Osteoblast (primary cell): Measurements from ENCODE around the gene GCK. TPM values are rescaled to one million over a fixed set of nuclear protein-coding genes. Genes with fewer than 3 reads are reported as not detected.

ENCODE experiments used
- DNase-seq: peaks from one replicate; pipeline ENCODE4 v3.0.0; 2011; ENCODE audit warnings: low spot score, mixed read lengths; ENCODE audit not compliant: insufficient read length; ENCODE audit errors: missing footprints
- H2AFZ ChIP-seq: 2 replicates; pipeline ENCODE4 v1.6.0; 2011; ENCODE audit warnings: mild to moderate bottlenecking, low read length
- H3K27ac ChIP-seq: 2 replicates; pipeline ENCODE4 v1.5.1; 2011; ENCODE audit warnings: mild to moderate bottlenecking, low read depth, low read length, moderate library complexity
- H3K27me3 ChIP-seq: 2 replicates; pipeline ENCODE4 v1.6.0; 2012; ENCODE audit warnings: mild to moderate bottlenecking, control low read depth, inconsistent platforms, low read length, moderate library complexity; ENCODE audit not compliant: insufficient read depth
- H3K36me3 ChIP-seq: 2 replicates; pipeline ENCODE4 v1.5.1; 2011; ENCODE audit warnings: mild to moderate bottlenecking, low read length, control low read depth, moderate library complexity; ENCODE audit not compliant: insufficient read depth
- H3K4me1 ChIP-seq: 2 replicates; pipeline ENCODE4 v1.5.1; 2011; ENCODE audit warnings: mild to moderate bottlenecking, low read length, control low read depth, moderate library complexity; ENCODE audit not compliant: insufficient read depth
- H3K4me2 ChIP-seq: 2 replicates; pipeline ENCODE4 v1.6.0; 2011; ENCODE audit warnings: mild to moderate bottlenecking, low read length; ENCODE audit not compliant: insufficient read depth
- H3K4me3 ChIP-seq: fragments of 200-600 bp; sonication (generic); 3 replicates; pipeline ENCODE4 v1.5.1; 2012; ENCODE audit warnings: mild to moderate bottlenecking, low read length, inconsistent platforms; ENCODE audit not compliant: insufficient read depth
- H3K79me2 ChIP-seq: 2 replicates; pipeline ENCODE4 v1.6.0; 2012; ENCODE audit warnings: mild to moderate bottlenecking, low read length, control low read depth, inconsistent platforms; ENCODE audit not compliant: insufficient read depth
- H3K9me3 ChIP-seq: 2 replicates; pipeline ENCODE4 v1.5.1; 2011; ENCODE audit warnings: low read depth, low read length, control low read depth
- H4K20me1 ChIP-seq: 2 replicates; pipeline ENCODE4 v1.6.0; 2012; ENCODE audit warnings: mild to moderate bottlenecking, low read length, control low read depth; ENCODE audit not compliant: insufficient read depth
- total RNA-seq: library from RNA; depleted of rRNA; stranded (reverse); fragments of >200 nt; gene quantifications from 2 replicates; pipeline ENCODE4 v1.2.3, GENCODE V29; 2012
- TF ChIP-seq, protein P1 (sequence below): IDR thresholded peaks from 2 replicates; pipeline ENCODE4 v1.5.1; 2011; ENCODE audit warnings: mild to moderate bottlenecking, low read depth, low read length, moderate library complexity; ENCODE audit errors: extremely low read depth

The GCK gene
- total RNA-seq, 1 donor: not detected

DNA sequence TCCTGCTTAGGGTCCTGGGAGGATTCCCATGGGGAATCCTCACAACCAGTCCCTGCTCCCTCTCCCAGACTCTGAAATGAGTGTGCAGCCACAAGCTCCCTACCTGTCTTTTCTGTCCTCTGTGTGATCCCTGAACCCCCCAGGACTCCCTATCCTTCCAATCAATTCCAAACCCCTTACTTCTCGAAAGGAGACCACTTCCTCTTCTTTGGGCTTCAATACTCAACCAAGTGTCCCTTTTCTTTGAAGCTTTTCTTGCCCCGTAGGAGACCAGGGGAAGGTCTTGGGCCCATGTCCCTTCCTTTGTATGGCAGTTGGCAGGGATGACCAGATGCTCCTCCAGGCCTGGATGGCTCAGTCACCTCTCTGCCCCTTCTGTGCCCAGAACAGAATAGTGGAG lies 83.4 kb downstream of the GCK start:
- TF ChIP-seq, protein P1, sequence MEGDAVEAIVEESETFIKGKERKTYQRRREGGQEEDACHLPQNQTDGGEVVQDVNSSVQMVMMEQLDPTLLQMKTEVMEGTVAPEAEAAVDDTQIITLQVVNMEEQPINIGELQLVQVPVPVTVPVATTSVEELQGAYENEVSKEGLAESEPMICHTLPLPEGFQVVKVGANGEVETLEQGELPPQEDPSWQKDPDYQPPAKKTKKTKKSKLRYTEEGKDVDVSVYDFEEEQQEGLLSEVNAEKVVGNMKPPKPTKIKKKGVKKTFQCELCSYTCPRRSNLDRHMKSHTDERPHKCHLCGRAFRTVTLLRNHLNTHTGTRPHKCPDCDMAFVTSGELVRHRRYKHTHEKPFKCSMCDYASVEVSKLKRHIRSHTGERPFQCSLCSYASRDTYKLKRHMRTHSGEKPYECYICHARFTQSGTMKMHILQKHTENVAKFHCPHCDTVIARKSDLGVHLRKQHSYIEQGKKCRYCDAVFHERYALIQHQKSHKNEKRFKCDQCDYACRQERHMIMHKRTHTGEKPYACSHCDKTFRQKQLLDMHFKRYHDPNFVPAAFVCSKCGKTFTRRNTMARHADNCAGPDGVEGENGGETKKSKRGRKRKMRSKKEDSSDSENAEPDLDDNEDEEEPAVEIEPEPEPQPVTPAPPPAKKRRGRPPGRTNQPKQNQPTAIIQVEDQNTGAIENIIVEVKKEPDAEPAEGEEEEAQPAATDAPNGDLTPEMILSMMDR: no peak
- H4K20me1 ChIP-seq: peaks cover 40% of the 10 kb centered on the region
- peaks cover 44% of the 10 kb centered on the region for H3K4me1 ChIP-seq
- DNase-seq: peak; percentile 82
- no peaks in the 10 kb centered on the region for H3K9me3 ChIP-seq
- peak overlapping the region; percentile 96 for H3K27ac ChIP-seq
- peak overlapping the region; percentile 100 for H3K4me2 ChIP-seq
- H3K79me2 ChIP-seq: peaks cover 57% of the 10 kb centered on the region
- peaks cover 44% of the 10 kb centered on the region for H3K36me3 ChIP-seq
- no peak overlapping the region for H2AFZ ChIP-seq
- H3K4me3 ChIP-seq: peak overlapping the region; percentile 93
- no peaks in the 10 kb centered on the region for H3K27me3 ChIP-seq

DNA sequence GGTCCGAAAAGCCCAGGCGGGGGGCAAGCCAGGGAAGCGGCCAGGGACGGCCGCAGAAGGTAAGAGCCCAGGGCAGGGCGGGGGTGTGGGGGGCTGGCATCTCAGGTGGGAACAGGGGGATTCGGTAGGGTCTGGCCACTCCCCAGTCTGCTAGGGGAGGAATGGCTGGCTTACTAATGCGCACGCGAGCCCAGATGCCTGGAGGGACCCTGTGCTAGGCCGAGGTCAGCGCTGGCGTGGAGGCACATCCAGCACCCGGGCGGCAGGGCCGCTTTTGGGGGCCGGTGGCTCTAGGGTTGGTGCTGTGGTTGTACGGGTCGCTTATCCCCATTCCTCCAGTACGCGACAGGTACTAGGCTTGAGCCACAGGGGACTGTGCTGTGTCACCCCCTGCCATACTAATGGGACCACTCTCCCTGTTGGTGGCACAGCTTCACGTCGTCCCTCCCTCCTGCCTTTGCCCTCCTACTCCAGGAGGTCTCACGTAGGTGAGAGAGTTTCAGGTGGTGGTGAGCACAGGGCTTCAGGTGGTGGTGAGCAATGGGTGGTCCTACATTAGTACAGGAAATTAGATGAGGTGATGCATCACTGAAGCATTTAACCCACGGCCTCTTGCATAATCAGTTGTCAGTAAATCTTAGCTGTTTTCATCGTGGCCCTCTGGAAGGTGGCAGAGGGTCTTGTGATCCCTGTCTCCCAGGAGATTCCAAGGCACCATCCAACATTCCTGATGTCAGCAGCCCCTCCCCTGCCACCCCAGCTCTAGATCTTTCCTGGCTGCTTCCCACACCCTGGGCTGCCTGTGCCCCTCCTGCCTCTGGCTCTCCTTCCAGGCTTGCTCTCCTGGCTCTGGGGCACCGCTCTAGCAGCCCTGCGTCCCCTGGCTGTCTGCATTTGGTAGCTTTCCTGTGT lies 84.1 kb downstream of the GCK start:
- Histone ChIP-seq H3K27ac (peak overlapping the region; percentile 96), H3K4me2 (peak overlapping the region; percentile 100), H4K20me1 (peaks cover 39% of the 10 kb centered on the region), H3K27me3 (no peaks in the 10 kb centered on the region), H3K9me3 (no peaks in the 10 kb centered on the region), H3K4me1 (peaks cover 51% of the 10 kb centered on the region), H3K4me3 (peak overlapping the region; percentile 93), H3K79me2 (peaks cover 54% of the 10 kb centered on the region), H2AFZ (peak overlapping the region; percentile 60), H3K36me3 (peaks cover 37% of the 10 kb centered on the region)
- DNase-seq: peak; percentile 98
- TF ChIP-seq, protein P1: no peak

DNA sequence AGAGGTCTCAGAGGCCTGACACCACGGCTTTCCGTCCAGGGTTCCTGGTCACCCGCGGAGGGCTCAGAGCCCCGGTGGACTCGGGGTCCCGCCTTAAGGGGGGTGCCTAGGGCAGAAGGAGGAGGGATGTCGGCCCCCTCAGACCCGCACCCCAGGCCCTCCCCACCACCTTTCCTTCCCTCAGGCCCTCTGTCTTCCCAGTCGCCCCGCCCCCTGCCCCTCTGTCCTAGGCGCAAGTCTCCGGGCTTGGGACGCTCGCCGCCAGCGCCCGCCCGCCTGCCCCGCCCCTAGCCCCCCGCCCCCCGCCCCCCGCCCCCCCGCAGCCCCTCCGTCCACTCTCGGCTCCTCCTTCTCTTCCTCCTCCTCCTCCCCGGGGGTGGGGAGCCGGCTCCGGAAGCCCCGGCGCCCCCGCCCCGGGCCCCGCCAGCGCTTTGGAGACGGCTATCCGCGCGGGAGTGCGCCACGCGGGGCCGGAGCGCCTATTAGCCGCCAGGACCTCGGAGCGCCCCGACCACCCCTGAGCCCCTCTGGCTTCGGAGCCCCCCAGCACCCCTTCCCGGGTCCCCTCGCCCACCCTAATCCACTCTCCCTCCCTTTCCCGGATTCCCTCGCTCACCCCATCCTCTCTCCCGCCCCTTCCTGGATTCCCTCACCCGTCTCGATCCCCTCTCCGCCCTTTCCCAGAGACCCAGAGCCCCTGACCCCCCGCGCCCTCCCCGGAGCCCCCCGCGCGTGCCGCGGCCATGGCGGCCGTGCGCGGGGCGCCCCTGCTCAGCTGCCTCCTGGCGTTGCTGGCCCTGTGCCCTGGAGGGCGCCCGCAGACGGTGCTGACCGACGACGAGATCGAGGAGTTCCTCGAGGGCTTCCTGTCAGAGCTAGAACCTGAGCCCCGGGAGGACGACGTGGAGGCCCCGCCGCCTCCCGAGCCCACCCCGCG lies 85.0 kb downstream of the GCK start, which contains the start of gene AEBP1:
AEBP1 (plus strand) TSS at position 423 of the 937 bp plus-strand sequence; CDS start at position 744, 321 bp downstream.
- Histone ChIP-seq H3K36me3 (peaks cover 28% of the 10 kb centered on the region), H3K79me2 (peaks cover 46% of the 10 kb centered on the region), H2AFZ (peak within 1 kb of the TSS; percentile 60), H4K20me1 (peaks cover 31% of the 10 kb centered on the region), H3K4me2 (peak within 1 kb of the TSS; percentile 100), H3K4me3 (peak within 1 kb of the TSS; percentile 93), H3K9me3 (no peaks in the 10 kb centered on the region), H3K27ac (peak within 1 kb of the TSS; percentile 96), H3K4me1 (peaks cover 55% of the 10 kb centered on the region), H3K27me3 (no peaks in the 10 kb centered on the region)
- TF ChIP-seq, protein P1: no peak
- DNase-seq: peak; percentile 93
